Adrenal gland (tissue), 5 donors: ENCODE measurements around the gene PRKCE.

Experiments
- CTCF ChIP-seq, 6 experiments: fragments of 450-650 bp in 4 of 6; fragments of 200-600 bp in 2 of 6; sonication (generic) in 1 of 6; IDR thresholded peaks; 1 replicate in 5 of 6; 2 replicates in 1 of 6; pipeline versions ENCODE4 v1.5.1 to v1.8.0; 2016 to 2021; ENCODE audit warnings: antibody characterized with exemption in 6 of 6, mild to moderate bottlenecking in 2 of 6, moderate library complexity in 1 of 6
- POLR2A ChIP-seq, 2 donors: fragments of 450-650 bp; IDR thresholded peaks; one replicate each; pipeline ENCODE4 v1.6.1; 2017; ENCODE audit warnings: antibody characterized with exemption in 2 of 2, mild to moderate bottlenecking in 2 of 2, moderate library complexity in 1 of 2
- donor health status: DM: no; HTN: no; CAD: no.

DNA sequence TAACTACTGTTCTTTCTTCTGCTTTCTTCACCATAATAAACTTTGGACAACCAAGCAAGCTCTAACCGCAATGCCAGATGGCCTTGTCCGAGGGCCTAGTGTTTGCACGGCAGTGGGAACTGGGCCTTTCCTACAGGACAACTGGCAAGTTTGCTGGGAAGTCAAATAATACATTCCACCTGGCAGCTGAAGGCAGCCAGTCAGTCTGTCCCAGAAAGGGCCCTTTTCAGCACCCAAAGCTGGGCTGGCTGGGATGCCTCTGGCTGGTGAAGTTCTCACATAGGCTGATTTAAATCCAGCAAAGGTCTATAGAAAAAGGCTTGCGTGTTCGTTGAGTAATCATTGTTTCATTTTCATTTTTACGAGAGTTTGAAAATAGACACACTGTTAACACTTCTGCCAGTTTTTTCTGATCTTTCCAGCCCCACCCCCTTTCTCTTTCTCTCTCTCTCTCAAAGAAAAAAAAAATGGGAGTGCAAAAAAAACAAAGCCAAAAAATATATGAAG, 535.7 kb downstream of the PRKCE start:
- TF ChIP-seq POLR2A (IDR thresholded peaks at IDR 0.05) (no peak), CTCF (IDR thresholded peaks at IDR 0.05) (no peak)
